ENCODE data around the gene CREBBP.

Gene CREBBP

DNA sequence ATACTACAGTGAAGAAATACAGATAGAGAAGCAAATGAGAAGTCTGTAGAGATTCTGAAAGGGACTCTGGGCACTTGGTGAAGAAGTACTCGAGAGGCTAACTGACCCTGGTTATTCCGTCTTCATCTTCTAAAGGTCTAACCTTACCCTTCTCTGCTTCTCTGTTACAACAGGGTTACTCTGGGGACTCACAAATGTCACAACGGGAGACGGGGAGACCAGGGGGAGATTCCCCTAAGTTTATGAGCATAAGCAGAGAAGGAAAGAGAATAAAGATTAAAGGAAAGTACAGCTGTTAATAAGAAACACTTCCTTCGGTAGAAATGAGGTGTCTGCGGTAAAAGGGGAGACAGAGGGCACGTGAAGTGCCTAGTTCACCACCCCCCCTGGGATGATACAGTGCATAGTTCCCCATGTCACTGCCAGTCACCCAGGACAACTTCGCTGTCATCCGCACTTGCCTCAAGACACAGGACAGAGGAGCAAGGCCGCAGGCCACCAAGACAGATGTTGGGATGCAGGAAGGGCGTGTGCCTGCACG, 88.0 kb downstream of the CREBBP start:
- no peak for DNase-seq

DNA sequence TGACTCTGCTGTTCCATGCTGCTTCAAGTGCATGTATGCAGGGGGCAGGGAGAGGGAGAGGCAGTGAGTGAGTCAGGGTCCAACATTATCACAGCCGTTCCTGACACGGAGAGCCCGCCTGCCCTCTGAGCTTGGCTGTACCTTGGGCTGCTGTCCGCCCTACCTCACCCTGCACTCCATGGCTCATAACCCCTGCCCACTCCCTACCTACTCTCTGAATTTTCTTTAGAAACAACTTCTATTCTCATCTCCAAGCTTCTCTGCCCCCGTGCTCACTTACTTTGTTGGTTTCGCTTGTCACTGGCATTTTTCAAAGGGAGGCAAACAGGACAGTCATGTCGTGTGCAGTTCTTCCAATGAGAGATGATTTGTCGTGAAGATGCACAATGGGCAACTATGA, 88.8 kb downstream of the CREBBP start:
- no peak for DNase-seq

DNA sequence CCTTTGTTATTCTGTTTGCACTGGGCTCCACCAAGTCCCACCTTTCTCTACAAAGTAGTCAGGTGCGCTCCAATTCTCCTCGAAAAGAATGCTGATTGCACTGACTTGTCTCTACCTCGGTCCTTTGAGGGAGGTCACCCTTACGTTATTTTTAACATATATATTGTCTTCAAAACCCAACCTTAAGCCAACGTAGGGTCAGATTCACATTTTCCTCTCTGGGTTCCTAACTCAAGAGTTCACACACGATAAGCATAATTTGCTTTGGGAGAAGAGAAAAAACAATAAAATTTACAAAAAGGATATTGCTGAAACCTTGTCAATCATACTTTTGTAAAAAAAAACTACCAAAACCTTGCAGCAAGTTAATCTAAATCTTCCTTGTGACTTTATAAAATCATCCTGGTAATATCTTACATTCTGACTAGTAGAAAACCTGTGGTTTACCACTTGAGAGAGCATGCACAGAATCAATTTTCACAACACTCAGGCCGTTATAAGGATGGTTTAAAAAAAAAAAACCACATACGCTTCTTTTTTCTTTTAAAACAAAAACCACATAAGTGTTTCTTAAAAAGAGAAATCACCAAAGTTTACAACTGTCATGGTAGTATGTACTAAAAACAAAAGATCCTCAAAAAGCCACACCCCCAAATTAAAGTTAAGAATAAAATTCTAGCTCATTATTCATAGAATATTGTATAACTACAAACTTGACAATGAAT, 91.0 kb downstream of the CREBBP start:
- DNase-seq: no peak

DNA sequence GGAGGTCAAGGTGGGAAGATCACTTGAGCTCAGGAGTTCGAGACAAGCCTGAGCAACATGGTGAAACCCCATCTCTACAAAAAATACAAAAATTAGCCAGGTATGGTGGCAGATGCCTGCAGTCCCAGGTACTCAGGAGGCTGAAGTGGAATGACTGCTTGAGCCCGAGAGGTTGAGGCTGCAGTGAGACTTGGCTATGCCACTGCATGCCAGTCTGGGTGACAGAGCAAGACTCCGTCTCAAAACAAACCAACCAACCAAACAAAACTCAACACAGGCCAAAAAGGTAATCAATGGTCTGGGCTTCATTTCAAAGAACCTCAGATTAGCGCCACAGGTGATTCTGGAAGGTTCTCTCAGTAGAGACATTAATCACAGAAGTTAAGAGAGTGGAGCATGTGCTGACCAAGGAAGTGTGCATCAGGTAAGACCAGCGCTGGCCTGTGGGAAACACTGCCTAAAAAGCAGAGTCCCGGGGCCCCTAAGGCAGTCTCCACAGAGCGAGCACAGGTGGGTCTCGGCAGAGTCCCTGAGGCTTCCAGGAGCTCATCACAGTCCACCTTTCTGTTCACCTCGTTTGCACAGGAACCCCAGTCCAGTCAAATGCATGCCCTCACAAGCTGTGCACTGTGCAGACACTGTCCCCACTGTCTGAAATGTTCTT, 91.7 kb downstream of the CREBBP start:
- DNase-seq: no peak

DNA sequence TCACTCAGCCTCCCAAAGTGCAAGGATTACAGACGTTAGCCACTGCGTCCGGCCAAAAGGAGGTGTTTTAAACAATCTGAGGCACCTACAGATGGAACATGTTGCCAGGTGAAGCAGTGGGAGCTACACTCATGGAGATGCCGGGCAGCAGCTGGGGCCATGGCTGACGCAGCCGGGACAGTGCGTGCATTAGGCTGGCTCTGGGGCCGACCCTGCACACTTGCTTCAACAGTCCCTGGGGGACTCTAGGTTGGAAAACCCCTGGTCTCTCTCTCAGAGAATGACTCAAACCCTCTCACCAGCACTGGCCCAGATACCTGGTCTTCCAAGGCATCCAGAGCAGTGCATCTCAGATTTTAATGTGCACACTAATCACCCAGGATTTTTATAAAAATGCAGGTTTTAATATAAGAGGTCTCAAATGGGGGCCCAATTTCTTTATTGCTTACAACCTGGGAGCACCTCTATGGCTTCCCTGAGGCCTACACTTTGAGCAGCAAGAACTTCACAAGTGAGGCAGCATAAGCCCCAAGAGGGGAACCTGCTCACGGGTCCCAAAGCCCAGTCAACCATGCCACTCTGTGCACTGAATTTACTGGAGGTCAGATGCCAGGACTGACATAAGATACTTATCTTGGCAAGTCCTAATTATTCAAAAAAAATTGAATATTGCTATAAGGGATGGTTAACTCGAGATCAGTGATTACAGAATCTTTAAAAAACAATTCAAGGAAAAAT, 92.4 kb downstream of the CREBBP start:
- DNase-seq: no peak

DNA sequence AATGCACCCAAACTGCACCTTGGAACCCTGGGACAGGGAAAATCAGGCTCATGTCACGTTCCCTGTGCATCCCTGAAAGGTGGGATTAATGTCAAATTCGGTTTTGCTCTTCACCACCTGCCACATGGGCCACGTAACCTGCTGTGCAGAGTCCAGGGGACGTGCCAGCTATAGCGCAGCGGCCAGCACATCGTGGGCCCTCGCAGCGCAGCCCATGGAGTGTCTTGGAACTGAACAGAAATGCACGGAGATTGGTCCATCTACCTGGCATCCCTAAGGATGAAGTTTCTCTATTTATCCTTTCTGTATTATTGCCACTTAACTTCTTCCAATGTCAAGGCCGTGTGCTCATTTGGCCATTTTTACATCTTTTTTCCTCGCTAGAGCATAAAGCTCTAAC, 95.1 kb downstream of the CREBBP start:
- no peak for DNase-seq

DNA sequence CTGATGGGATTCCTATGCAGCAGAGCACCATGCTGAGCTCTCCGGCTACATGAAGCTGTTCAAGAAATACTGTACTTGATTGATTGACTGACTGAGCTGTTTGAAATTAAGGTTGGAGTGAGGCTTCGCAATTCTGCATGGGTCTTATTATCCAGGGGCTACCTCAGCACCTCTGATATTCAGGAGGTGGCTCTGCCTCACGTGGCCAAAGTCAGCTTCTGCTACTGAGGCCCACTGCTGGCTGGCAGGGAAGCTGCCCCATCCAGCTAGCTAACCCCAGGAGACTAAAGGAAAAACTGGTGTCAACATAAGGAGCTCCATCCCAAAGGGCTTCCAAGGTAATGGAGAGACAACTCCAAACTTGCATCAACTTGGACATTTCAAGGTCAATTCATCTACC, 97.0 kb downstream of the CREBBP start:
- DNase-seq: no peak

DNA sequence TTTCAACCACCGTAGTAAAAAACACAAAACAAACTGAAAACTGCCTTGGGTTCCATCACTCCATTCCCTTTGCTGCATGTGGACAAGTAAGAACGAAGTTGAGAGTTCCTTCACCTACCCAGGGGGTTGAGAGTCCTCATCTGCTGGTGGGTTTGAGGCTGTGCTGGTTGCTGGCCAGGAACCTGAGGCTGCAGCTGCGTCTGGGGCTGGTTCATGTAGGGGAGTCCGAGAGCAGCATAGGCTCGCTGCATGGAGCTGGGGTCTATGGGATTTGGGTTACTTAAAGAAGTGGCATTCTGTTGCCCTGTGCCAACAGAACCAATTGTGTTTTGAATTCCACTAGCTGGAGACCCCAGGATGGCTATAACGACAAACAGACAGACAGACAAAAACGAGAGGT, 97.9 kb downstream of the CREBBP start:
- no peak for DNase-seq

DNA sequence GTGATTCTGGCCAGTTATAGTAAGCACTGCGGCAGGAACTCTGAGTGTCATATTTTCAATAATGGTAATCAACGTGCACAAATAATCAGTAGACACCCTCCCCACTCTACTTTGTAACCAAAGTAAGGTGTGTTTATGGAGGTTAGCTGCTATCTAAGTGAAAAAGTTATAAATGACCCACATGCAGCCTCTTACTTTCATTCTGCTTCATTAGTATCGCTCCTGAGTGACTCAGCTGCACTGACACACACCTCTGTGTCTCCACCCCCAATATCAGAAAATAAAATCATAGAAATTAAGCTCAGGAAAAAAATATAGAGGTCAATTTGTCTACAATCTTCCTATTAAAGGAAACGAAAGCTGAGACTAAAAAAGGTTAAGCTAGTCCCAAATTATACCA, 99.1 kb downstream of the CREBBP start:
- DNase-seq: no peak

DNA sequence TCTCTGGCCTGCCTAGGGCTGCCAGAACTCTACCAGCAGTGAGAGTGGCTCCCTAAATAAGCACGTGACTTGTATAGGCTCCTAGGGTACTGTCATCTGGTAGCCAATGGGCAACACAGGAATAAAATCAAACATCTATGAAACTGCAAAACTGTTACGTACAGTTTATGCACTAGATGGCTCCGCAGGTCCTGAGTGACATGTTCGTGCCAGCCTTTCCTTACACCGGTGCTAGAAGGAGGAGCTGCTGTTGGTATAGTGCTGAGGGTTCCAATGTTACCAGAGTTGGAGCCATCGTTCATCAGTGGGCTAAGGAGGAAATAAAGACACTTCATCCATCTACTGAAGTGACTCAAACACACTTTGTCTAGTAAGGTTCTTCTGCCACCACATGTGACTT, 99.9 kb downstream of the CREBBP start:
- peak; percentile 28 for DNase-seq

DNA sequence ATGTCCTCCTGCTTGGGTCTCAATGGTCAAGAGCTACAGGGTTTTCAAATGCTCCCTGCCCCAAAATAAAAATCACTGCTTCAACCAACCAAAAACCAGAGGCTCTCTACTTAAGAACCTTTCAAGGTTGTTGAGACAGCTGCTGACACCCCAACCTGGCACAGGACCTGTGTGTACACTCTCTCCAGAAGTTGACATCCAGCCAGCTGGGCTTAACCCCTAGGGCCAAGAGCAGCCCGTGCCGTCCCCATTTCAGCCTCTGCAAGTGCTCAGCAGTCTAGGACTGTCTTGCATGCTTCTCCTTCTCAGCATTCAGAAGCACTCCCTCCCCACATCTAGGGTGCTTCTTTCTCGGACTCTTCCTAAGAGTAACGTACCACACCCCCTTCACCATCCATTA, 104.2 kb downstream of the CREBBP start:
- DNase-seq: no peak

DNA sequence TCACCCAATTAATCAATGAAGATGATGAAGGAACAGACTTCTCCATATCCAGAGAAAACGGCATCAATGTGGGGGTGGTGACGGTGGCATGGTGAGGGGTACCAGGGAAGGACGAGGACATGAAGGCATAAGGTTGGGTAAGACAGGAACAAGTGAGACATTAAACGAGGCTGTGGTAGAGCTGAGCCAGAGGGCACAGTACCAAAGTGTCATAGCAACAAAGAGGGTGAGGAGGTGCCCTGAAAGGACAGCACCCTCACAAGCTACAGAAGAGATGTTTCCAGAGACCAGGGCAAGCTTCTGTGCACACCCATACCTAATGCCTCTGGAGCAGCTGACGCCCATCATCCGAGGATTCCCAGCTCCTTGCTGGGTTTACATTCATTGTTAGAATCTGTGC, 105.7 kb downstream of the CREBBP start:
- DNase-seq: no peak

DNA sequence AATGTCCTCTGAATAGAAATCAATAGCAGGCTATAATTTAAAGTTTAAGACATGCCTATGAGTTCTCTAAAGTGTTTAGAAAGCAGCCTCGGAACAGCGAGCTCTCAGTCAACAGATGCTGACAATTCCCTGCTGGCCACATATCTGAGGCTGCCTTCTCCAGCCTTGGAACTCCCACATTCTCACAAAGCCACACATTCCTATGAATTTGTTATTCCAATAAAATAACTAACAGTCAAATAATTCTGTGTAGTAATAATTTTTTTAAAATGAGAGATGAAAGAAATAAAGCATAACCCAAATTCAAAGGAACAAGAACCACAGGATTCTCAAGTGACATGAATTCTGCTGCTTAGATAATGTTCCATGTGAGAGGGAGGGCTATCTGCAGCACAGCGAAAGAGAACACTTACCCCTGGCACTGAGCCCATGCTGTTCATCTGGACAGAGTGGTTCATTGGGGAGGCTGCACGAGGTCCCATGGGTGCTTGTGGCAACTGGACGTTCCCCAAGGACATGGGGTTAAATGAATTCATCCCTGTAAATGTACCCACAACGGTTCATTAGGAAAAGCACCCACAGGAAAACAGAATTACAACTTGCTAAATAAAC, 106.3 kb downstream of the CREBBP start:
- no peak for DNase-seq

DNA sequence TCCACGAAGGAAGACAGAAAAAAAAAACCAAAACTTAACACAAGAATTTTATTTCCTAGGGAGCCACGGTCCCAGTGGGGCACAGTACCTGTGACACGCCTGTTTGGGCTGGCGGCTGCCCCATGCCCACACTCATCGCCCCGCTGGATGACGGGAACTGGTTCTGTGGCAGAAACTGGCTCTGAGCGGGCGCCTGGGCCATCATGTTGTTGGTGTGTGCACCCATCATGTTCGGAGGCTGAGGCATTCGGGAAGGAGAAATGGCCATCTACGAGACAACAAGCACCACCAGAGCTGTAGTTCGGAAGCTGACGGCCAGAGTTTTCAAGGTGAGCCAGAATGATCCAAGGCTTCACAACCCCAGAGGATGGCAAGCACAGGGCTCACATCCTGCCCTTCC, 106.8 kb downstream of the CREBBP start:
- no peak for DNase-seq

DNA sequence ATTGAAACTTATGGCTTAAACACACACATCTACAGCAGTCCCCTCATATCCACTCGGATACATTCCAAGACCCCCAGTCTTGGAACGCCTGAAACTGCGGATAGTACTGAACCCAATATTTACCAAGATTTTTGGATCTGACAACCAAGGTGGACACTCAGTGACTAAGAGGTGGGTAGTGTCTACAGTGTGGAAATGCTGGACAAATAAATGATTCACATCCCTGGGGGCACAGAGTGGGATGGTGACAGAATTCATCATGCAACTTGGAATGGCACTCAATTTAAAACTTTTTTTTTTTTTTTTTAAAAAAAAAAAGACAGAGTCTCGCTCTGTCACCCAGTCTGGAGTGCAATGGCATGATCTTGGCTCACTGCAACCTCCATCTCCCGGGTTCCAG, 109.0 kb downstream of the CREBBP start:
- DNase-seq: no peak

DNA sequence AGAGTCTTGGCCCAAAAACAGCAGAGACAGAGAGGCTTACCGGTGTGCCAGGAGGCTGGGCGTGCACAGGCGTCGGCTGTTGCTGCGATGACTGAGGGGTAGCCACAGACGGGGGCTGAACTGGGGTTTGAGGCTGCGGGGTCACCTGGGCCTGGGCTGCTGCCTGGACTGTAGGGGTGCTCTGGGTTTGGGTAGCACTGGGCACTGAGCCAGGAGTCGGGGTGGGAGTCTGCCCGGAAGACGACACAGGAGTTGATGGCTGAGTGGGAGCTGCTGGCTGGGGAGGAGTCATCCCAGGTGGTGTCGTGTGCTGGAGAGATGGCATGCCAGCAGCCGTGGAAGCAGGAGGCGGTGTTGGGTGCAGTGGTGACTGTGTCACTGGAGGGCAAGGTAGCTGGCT, 110.0 kb downstream of the CREBBP start:
- DNase-seq: no peak

DNA sequence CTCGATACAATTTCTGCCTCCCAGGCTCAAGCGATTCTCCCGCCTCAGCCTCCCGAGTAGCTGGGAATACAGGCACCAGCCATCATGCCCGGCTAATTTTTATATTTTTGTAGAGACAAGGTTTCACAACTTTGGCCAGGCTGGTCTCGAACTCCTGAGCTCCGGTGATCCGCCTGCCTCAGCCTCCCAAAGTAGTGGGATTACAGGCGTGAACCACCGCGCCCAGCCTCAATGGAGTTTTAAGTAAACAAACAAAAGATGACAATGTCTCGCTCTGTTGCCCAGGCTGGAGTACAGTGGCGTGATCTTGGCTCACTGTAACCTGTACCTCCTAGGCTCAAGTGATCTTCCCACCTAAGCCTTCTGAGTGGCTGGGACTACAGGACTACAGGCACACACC, 110.6 kb downstream of the CREBBP start:
- DNase-seq: no peak

DNA sequence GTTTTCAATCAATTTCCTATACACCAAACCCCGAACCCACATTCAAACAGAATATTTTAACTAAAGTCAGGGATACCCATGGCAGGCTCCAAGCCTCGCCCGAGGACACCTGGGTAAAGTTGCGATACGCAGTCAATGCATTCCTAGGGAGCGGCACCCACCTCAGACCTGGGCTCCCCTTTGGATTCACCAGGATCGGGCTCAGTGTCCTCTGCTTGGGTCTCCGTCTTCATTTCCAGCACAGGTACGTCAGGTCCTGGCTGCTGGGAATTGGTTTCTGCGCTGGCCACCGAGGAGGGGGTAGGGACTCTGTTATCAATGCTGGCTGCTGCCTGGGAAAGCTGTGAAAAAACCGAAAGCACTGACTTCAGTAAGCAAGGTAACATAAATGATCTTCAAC, 111.5 kb downstream of the CREBBP start:
- DNase-seq: no peak

DNA sequence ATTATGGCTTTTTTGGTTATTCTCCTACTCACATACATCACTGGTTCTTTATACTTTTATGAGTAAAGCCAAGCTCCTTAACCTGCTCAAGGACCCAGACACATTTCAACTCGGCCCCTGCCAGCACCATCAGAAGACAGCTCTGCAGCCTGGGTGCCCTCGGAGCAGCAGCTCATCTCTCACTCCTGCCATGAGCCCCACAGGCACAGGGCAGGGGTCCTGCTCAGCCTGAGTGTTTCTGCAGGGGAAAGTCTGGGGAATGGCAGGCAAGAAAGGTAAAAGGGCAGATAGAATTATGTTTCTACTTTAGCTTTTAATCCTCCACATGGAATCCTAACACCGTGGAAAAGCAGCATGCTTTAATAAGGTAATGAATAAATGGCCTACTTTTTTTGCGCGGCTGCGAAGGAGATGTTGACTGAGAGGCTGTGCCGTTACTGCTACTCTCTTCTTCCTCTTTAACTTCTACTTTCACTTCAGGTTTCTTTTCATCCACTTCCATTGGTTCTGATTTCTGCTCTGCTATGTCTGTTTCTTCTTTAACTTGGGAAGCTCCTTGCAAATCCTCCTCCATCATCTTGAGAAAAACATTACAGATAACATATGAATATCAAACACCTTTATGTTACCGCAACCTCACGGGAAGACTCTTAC, 113.1 kb downstream of the CREBBP start:
- DNase-seq: no peak

DNA sequence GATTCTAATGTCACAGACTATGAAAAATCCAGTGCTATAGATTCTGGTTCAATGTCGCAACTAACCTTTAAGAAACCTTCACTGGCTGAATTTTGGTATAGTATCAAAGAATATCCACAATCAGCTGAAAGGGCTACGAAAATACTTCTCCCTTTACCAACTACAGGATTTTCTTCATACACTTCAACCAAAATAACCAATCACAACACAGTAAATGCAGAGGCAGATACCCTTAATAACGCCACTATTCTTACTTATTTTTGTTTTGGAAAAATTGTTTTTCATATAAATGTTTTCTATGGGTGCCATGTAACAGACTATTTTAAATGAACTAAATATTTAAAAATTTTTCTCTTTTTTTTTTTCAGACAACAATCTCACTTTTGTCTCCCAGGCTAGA, 114.3 kb downstream of the CREBBP start:
- no peak for DNase-seq

DNA sequence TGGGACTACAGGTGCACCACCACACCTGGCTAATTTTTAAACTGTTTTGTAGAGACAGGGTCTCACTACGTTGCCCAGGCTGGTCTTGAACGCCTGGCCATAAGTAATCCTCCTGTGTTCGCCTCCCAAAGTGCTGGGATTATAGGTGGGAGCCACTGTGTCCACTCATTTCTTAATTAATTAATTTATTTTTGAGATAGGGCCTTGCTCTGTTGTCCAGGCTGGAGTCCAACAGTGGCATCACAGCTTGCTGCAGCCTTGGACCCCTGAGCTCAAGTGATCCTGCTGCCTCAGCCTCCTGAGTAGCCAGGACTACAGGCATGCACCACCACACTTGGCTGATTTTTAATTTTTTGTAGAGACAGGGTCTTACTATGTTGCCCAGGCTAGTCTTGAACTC, 116.1 kb downstream of the CREBBP start:
- no peak for DNase-seq

DNA sequence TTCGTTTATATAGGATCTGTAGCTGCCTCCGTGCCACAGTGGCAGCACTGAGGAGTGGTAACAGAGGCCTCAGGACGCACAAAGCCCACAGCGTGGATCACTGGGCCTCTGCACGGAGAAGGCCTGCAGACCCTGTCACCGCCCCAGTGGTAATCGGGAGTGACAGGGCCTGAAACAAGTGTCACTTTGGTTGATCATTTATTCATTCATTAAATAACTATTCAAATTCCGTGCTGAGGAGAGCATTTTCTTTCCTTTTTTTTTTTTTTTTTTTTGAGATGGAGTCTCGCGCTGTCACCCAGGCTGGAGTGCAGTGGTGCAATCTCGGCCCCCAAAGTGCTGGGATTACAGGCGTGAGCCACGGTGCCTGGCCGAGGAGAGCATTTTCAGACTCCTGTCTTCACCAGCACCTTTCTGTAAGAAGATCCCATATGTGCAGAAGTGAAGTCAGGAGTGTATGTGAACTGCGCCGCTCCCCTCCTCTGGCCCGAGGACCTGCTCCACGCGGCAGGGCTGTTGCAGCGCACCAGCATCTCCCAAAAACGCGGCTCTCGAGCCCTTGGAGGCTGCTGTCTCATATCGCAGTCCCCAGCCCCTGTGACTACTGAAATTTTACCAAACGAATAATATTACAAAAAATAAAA, 118.3 kb downstream of the CREBBP start:
- no peak for DNase-seq

Measured in HCEC 1CT (cell line).